Measurements from ENCODE around the gene ZNFX1.

DNA sequence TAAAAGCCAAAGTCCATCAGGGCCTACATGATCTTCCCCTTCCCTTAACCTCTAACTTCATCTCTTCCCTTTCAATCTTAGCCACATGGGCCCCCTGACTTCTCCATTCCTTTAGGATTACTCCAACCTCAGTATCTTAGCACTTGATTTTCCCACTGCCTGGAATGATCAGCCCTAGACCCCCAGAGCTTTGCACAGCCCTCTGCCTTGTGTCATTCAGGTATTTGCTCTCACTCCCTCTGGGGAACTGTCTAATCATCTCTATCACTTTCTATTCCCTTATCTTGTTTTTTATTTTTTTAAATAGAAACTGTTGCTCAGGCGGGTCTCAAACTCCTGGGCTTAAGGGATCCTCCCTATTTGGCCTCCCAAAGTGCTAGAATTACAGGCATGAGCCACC lies 13.3 kb upstream of the ZNFX1 start:
- no peak for TF ChIP-seq GATA2 (IDR thresholded peaks at IDR 0.05; ENCODE audit: low read depth, low read length)
- no peak for TF ChIP-seq GATA3 (IDR thresholded peaks at IDR 0.05; ENCODE audit: low read depth, low read length)
